GM13976 (cell line): ENCODE data around the gene HSBP1L1.
"Not testable (repeated sequence)": the region's sequence is repeated elsewhere in the genome, so short reads cannot be mapped to it uniquely, and the experiment has no call there.

Source experiments
- DNase-seq: peaks from one replicate; pipeline ENCODE4 v3.0.0; 2012; ENCODE audit warnings: low spot score
- in situ Hi-C: fragments of 300-500 bp; cut with MboI; formaldehyde crosslinking; loops from one replicate; pipeline ENCODE4 v1.12.0; 2022; ENCODE audit warnings: low sequenced_read_pairs, mixed read lengths, inconsistent platforms; ENCODE audit not compliant: unreplicated experiment
- TF ChIP-seq, protein P1 (sequence below): IDR thresholded peaks from 2 replicates; pipeline ENCODE4 v1.5.1; 2012; ENCODE audit warnings: borderline replicate concordance, mild to moderate bottlenecking; ENCODE audit not compliant: insufficient read depth; ENCODE audit errors: extremely low read depth, missing control alignments, control extremely low read depth

HSBP1L1 gene

DNA sequence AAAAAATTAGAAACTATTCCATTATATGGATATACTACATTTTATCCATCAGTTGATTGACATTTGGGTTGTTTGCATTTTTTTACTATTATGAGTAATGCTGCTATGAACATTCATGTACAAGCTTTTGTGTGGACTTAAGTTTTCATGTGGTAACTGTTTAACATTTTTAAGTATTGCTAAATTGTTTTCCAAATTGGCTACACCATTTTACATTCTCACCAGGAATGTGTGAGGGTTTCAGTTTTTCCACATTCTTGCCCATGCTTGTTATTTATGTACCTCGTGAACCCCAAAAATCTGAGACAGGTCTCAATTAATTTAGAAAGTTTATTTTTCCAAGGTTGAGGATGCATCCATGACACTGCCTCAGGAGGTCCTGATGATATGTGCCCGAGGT is 27.1 kb downstream of the HSBP1L1 start:
- in situ Hi-C loops: no loop called here

DNA sequence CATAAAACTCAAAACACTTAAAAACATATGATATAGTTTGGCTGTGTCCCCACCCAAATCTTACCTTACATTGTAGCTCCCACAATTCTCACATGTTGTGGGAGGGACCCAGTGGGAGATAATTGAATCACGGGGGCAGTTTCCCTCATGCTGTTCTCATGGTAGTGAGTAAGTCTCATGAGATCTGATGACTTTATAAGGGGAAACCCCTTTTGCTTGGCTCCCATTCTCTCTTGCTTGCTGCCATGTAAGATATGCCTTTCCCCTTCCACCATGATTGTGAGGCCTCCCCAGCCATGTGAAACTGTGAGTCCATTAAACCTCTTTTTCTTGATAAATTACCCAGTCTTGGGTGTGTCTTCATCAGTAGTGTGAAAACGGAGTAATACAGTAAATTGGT is 35.3 kb downstream of the HSBP1L1 start:
- DNase-seq, in situ Hi-C loops: not testable (repeated sequence)

More for the DNA sequence above, 27.1 kb downstream of the HSBP1L1 start:
- no peak for DNase-seq
- TF ChIP-seq, protein P1, sequence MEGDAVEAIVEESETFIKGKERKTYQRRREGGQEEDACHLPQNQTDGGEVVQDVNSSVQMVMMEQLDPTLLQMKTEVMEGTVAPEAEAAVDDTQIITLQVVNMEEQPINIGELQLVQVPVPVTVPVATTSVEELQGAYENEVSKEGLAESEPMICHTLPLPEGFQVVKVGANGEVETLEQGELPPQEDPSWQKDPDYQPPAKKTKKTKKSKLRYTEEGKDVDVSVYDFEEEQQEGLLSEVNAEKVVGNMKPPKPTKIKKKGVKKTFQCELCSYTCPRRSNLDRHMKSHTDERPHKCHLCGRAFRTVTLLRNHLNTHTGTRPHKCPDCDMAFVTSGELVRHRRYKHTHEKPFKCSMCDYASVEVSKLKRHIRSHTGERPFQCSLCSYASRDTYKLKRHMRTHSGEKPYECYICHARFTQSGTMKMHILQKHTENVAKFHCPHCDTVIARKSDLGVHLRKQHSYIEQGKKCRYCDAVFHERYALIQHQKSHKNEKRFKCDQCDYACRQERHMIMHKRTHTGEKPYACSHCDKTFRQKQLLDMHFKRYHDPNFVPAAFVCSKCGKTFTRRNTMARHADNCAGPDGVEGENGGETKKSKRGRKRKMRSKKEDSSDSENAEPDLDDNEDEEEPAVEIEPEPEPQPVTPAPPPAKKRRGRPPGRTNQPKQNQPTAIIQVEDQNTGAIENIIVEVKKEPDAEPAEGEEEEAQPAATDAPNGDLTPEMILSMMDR: no peak

DNA sequence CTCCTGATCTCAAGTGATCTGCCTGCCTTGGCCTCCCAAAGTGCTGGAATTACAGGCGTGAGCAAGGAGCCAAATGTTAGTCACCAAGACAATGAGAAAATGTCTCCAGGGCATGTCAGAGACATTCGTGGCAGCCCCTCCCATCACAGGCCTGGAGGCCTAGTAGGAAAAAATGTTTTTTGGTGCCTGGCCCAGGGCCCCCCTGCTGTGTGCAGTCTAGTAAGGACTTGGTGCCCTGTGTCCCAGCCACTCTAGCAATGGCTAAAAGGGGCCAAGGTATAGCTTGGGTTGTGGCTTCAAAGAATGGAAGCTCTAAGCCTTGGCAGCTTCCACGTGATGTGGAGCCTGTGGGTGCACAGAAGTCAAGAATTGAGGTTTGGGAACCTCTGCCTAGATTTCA is 36.4 kb downstream of the HSBP1L1 start:
- TF ChIP-seq, protein P1: no peak
- DNase-seq: no peak
- in situ Hi-C loops: no loop called here

DNA sequence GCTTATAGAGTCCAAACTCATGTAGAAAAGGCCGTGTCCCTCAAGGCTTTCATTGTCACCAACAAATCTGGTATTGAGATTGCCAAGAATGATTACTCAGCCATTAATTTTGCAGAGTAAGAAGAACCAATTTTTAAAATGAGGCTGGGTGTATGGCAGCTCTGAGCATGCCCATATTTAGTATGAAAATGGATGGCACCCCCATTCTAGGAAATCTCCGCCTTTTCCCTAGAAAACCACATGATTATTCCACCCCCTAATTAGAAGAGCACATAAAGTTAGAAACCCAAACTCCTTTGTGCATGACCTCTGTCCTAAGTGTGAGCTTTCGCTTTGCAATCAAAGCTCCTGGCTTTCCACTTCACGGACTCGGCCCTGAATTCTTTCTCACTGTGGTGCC is 38.0 kb downstream of the HSBP1L1 start:
- TF ChIP-seq, protein P1: no peak
- in situ Hi-C loops: no loop called here
- no peak for DNase-seq

DNA sequence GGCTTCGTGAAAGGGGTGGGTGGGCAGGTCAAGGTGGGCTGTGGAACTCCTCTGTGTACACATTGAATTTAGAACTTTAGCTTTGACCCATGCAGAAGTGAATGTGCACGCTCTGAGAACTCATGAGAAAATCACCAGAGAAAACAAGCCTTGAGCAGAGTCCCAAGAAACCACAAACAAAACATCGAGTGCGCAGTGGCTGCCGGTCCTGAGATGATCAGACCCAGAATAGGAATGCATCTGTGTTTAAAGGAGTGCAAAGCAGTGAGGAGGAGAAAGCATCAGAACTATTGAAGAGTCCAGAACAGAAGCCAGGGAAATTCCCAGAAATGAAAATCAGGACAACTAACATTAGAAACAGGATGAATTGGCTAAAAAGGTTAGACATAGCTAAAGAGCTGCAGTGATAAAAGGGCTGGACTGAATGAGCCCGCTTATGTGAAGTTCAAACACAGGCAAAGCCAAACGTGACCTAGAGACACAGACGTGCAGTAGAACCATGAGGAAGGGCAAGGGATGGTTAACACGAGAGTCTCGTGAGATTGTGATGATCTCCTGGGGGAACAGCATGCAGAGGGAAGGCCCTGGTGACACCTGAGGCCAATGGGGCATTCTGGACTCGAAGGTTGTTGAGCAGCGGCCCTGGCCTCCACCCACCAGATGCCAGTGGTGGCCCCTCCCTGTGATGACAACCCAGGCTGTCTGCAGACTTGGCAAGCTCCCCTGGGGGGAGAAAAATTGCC is 40.3 kb downstream of the HSBP1L1 start:
- in situ Hi-C loops: no loop called here
- no peak for DNase-seq
- TF ChIP-seq, protein P1: no peak

DNA sequence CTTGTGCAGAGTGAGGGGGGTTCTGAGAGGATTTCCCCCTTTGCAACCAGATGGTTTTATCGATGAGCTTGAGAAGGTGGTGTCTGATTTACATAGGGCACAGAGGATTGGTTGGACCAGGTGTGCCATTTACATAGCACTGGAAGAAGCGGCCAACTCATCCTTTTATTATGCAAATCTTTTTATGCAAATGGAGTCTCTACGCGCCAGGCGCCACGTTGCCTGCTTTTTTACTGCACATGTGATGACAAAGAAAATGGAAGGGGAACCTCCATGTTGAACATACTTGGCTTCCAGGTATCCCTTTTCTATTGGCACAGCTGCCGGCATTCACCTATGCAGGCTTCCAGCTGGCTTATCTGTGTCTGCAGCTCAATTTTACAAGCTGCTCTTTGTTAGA is 42.3 kb downstream of the HSBP1L1 start:
- TF ChIP-seq, protein P1: no peak
- DNase-seq: no peak
- in situ Hi-C loops: no loop called here

DNA sequence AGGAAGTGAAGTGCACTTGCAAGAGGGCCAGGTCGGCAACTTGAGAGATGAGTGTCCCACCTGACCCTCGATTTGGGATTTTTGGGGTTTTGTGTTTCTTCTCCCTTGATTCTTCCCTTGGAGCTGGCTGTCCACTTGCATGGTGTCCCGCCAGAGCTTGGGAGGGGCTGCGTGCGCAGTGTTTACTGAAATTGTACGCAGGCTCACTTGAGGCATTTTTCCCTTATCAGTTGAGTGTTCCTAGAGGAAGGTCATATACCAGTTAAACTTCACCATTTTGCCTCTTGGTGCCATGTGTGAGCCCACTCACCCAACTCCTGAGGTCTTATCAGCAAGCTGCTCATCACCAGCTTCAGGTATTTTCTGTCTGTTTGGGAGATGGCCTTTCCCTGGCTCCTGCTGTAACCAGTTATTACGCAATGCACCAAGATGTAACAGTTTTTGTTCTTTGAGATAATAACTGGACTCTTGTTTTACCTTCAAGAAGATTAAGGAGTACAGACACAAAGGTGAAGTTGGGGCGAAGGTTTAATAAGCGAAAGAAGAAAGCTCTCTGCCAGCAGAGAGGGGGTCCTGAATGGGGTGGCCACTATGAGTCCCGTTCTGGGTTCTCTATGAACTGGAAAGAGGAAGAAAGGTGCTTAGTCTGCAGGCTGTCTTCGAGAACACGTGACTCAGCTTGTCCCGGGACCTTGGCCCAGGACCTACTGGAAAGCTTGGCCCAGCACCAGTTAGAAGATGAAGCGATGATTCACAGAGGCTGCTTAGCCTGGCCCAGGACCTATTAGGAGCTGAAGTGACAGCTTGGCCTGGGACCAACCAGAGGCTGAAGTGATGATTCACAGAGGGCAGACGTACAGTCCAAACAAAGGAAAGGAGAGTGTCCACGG is 45.5 kb downstream of the HSBP1L1 start:
- TF ChIP-seq, protein P1: no peak
- in situ Hi-C loops: no loop called here
- no peak for DNase-seq
